H1 (cell line): ENCODE data around the gene OGDHL. TPM values are rescaled to one million over a fixed set of nuclear protein-coding genes. Genes with fewer than 3 reads are reported as not detected.

Source experiments
- JUND ChIP-seq: IDR thresholded peaks from 2 replicates; pipeline ENCODE4 v1.6.1; 2011; ENCODE audit warnings: mild to moderate bottlenecking, improper control_type of control experiment, low read length
- PHF8 ChIP-seq: fragments of 200-600 bp; sonication (generic); conservative IDR thresholded peaks from 2 replicates; pipeline ENCODE4 v1.7.1; 2012; ENCODE audit warnings: low read depth, mild to moderate bottlenecking, inconsistent platforms, low read length, moderate library complexity
- TAF7 ChIP-seq: optimal IDR thresholded peaks from 2 replicates; pipeline ENCODE3; 2011; ENCODE audit warnings: low read depth, mild to moderate bottlenecking, inconsistent platforms, low read length, moderate library complexity, borderline replicate concordance
- polyA plus RNA-seq, 7 experiments: library from polyadenylated mRNA; depleted of rRNA in 3 of 7; stranded (reverse) in 5 of 7; unstranded in 2 of 7; fragments of >200 nt in 5 of 7; fragments of 200-250 nt in 2 of 7; gene quantifications; 1 replicate in 5 of 7; 2 replicates in 1 of 7; 4 replicates in 1 of 7; pipeline versions ENCODE4 v1.2.1 to v1.2.3, GENCODE V29; 2011 to 2013; ENCODE audit warnings: missing spikeins in 2 of 7, mixed read lengths in 2 of 7
- total RNA-seq: library from RNA; stranded (reverse); fragmentation: NEBNext Ultra II Directional; extraction: Animal tissue kit (Norgen Biotek cat#: 25700); gene quantifications from 2 replicates; pipeline ENCODE4 v1.2.1, GENCODE V29; 2021
- TF ChIP-seq, protein P1 (sequence below): IDR thresholded peaks from 2 replicates; pipeline ENCODE4 v1.6.1; 2011; ENCODE audit warnings: low read length, improper control_type of control experiment

Gene OGDHL
- total and polyA plus RNA-seq, 2 of the 8 experiments (the other 6 are each of a cell fraction or from before 2014, with no cell fraction given), result 16.1 to 16.6 TPM

- TF ChIP-seq PHF8 (no peak), JUND (no peak), TAF7 (no peak)
- TF ChIP-seq, protein P1, sequence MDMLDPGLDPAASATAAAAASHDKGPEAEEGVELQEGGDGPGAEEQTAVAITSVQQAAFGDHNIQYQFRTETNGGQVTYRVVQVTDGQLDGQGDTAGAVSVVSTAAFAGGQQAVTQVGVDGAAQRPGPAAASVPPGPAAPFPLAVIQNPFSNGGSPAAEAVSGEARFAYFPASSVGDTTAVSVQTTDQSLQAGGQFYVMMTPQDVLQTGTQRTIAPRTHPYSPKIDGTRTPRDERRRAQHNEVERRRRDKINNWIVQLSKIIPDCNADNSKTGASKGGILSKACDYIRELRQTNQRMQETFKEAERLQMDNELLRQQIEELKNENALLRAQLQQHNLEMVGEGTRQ, result no peak
These were observed 27.4 kb downstream of the OGDHL start (continued) for GRCh38 chr10:49734676-49735075.
